ENCODE measurements around the gene SENP5.

The SENP5 gene

GRCh38 chr3:196970547-196971093, 102.9 kb downstream of the SENP5 start:
- DNase-seq (ENCODE audit: low read depth), result no peak
- H3K4me3 ChIP-seq (replicated peaks; ENCODE audit: low read depth, low read length), result no peak overlapping the region
- TF ChIP-seq CTCF (IDR thresholded peaks at IDR 0.05; ENCODE audit: low read length, missing control alignments), result no peak

GRCh38 chr3:196971094-196971698, 103.5 kb downstream of the SENP5 start:
- no peak for DNase-seq (ENCODE audit: low read depth)
- TF ChIP-seq CTCF (IDR thresholded peaks at IDR 0.05; ENCODE audit: low read length, missing control alignments), result no peak
- no peak overlapping the region for H3K4me3 ChIP-seq (replicated peaks; ENCODE audit: low read depth, low read length)

GRCh38 chr3:196974661-196975060, 106.9 kb downstream of the SENP5 start:
- no peak overlapping the region for H3K4me3 ChIP-seq (replicated peaks; ENCODE audit: low read depth, low read length)
- no peak for TF ChIP-seq CTCF (IDR thresholded peaks at IDR 0.05; ENCODE audit: low read length, missing control alignments)
- DNase-seq (ENCODE audit: low read depth), result no peak

GRCh38 chr3:196975349-196975748, 107.6 kb downstream of the SENP5 start:
- no peak for DNase-seq (ENCODE audit: low read depth)
- H3K4me3 ChIP-seq (replicated peaks; ENCODE audit: low read depth, low read length), result no peak overlapping the region
- no peak for TF ChIP-seq CTCF (IDR thresholded peaks at IDR 0.05; ENCODE audit: low read length, missing control alignments)

- no peak for TF ChIP-seq CTCF (IDR thresholded peaks at IDR 0.05; ENCODE audit: low read length, missing control alignments)
- H3K4me3 ChIP-seq (replicated peaks; ENCODE audit: low read depth, low read length), result no peak overlapping the region
- no peak for DNase-seq (ENCODE audit: low read depth)
These were observed 109.2 kb downstream of the SENP5 start for GRCh38 chr3:196976941-196977340.

- H3K4me3 ChIP-seq (replicated peaks; ENCODE audit: low read depth, low read length), result no peak overlapping the region
- DNase-seq (ENCODE audit: low read depth), result peak; percentile 91
- no peak for TF ChIP-seq CTCF (IDR thresholded peaks at IDR 0.05; ENCODE audit: low read length, missing control alignments)
These were observed 111.8 kb downstream of the SENP5 start for GRCh38 chr3:196979545-196979944.

GRCh38 chr3:196981657-196982056, 113.9 kb downstream of the SENP5 start:
- no peak overlapping the region for H3K4me3 ChIP-seq (replicated peaks; ENCODE audit: low read depth, low read length)
- no peak for DNase-seq (ENCODE audit: low read depth)
- no peak for TF ChIP-seq CTCF (IDR thresholded peaks at IDR 0.05; ENCODE audit: low read length, missing control alignments)
